ENCODE results near the gene DYRK1B. TPM values are rescaled to one million over a fixed set of nuclear protein-coding genes. Genes with fewer than 3 reads are reported as not detected.

The DYRK1B gene
- total and polyA plus RNA-seq, 2 donors (not counting 1 experiment from before 2014, with no cell fraction given), result 7.7 to 12.2 TPM

DNA sequence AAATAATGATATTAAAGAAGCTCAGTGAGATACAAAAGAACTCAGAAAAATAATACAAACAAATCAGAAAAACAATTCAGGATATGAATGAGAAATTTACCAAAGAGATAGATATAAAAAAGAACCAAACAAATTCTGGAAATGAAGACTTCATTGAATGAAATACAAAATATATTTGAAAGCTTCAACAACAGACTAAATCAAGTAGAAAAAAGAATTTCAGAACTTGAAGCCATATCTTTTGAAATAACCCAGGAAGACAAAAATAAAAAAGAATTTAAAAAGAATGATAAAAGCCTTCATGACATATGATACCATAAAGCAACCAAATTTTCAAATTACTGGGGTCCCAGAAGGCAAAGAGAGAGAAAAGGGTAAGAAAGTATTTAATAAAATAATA is 45.7 kb downstream of the DYRK1B start:
- Histone ChIP-seq H3K79me2 (ENCODE audit: control insufficient read depth, insufficient read depth, low read length) (no peaks in the 10 kb centered on the region), H3K4me1 (ENCODE audit: control insufficient read depth, extremely low read depth, insufficient read depth, low read length) (no peaks in the 10 kb centered on the region), H4K20me1 (ENCODE audit: control insufficient read depth, extremely low read depth, insufficient read depth, low read length) (no peaks in the 10 kb centered on the region), H3K4me3 (replicated peaks in 1 of 4; ENCODE audit: control extremely low read depth in 1 of 4, insufficient read depth in 1 of 4, low read depth in 3 of 4, low read length in 4 of 4) (no peak overlapping the region), H3K27ac (ENCODE audit: insufficient read depth, low read length) (no peak overlapping the region), H3K9ac (ENCODE audit: insufficient read depth, low read length) (no peak overlapping the region), H3K36me3 (ENCODE audit: control insufficient read depth, insufficient read depth, low read length) (no peaks in the 10 kb centered on the region), H3K4me2 (ENCODE audit: extremely low read depth, insufficient read depth, low read length) (no peak overlapping the region), H2AFZ (ENCODE audit: low read length) (no peak overlapping the region), H3K27me3 (ENCODE audit: control insufficient read depth, insufficient read depth, low read length) (no peaks in the 10 kb centered on the region), H3K9me3 (ENCODE audit: control insufficient read depth, insufficient read depth, low read depth, low read length) (no peaks in the 10 kb centered on the region)
- DNase-seq (ENCODE audit: low read depth in 2 of 2), result no peak
- TF ChIP-seq, protein P1, sequence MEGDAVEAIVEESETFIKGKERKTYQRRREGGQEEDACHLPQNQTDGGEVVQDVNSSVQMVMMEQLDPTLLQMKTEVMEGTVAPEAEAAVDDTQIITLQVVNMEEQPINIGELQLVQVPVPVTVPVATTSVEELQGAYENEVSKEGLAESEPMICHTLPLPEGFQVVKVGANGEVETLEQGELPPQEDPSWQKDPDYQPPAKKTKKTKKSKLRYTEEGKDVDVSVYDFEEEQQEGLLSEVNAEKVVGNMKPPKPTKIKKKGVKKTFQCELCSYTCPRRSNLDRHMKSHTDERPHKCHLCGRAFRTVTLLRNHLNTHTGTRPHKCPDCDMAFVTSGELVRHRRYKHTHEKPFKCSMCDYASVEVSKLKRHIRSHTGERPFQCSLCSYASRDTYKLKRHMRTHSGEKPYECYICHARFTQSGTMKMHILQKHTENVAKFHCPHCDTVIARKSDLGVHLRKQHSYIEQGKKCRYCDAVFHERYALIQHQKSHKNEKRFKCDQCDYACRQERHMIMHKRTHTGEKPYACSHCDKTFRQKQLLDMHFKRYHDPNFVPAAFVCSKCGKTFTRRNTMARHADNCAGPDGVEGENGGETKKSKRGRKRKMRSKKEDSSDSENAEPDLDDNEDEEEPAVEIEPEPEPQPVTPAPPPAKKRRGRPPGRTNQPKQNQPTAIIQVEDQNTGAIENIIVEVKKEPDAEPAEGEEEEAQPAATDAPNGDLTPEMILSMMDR (conservative IDR thresholded peaks at IDR 0.05 in 1 of 2, IDR thresholded peaks at IDR 0.05 in 1 of 2; ENCODE audit: low read depth in 1 of 2, low read length in 2 of 2), result no peak
- no peak for TF ChIP-seq EZH2 (IDR thresholded peaks at IDR 0.05; ENCODE audit: low read length, missing control alignments)

- Histone ChIP-seq H3K27ac (ENCODE audit: insufficient read depth, low read length) (no peak overlapping the region), H3K79me2 (ENCODE audit: control insufficient read depth, insufficient read depth, low read length) (no peaks in the 10 kb centered on the region), H3K9me3 (ENCODE audit: control insufficient read depth, insufficient read depth, low read depth, low read length) (no peaks in the 10 kb centered on the region), H3K4me1 (ENCODE audit: control insufficient read depth, extremely low read depth, insufficient read depth, low read length) (no peaks in the 10 kb centered on the region), H3K9ac (ENCODE audit: insufficient read depth, low read length) (no peak overlapping the region), H3K27me3 (ENCODE audit: control insufficient read depth, insufficient read depth, low read length) (no peaks in the 10 kb centered on the region), H3K4me2 (ENCODE audit: extremely low read depth, insufficient read depth, low read length) (no peak overlapping the region), H3K4me3 (replicated peaks in 1 of 4; ENCODE audit: control extremely low read depth in 1 of 4, insufficient read depth in 1 of 4, low read depth in 3 of 4, low read length in 4 of 4) (no peak overlapping the region), H4K20me1 (ENCODE audit: control insufficient read depth, extremely low read depth, insufficient read depth, low read length) (no peaks in the 10 kb centered on the region), H3K36me3 (ENCODE audit: control insufficient read depth, insufficient read depth, low read length) (no peaks in the 10 kb centered on the region), H2AFZ (ENCODE audit: low read length) (no peak overlapping the region)
- no peak for DNase-seq (ENCODE audit: low read depth in 2 of 2)
- TF ChIP-seq, protein P1 (conservative IDR thresholded peaks at IDR 0.05 in 1 of 2, IDR thresholded peaks at IDR 0.05 in 1 of 2; ENCODE audit: low read depth in 1 of 2, low read length in 2 of 2), result no peak
- TF ChIP-seq EZH2 (IDR thresholded peaks at IDR 0.05; ENCODE audit: low read length, missing control alignments), result no peak
Observed at GRCh38 chr19:39780894-39781293, 53.1 kb downstream of the DYRK1B start.

- H3K4me3 ChIP-seq (replicated peaks in 1 of 4; ENCODE audit: control extremely low read depth in 1 of 4, insufficient read depth in 1 of 4, low read depth in 3 of 4, low read length in 4 of 4), result no peak within 1 kb of the TSS
- H3K4me2 ChIP-seq (ENCODE audit: extremely low read depth, insufficient read depth, low read length), result no peak within 1 kb of the TSS
- H3K27me3 ChIP-seq (ENCODE audit: control insufficient read depth, insufficient read depth, low read length), result no peaks in the 10 kb centered on the region
- H3K36me3 ChIP-seq (ENCODE audit: control insufficient read depth, insufficient read depth, low read length), result no peaks in the 10 kb centered on the region
- no peaks in the 10 kb centered on the region for H3K4me1 ChIP-seq (ENCODE audit: control insufficient read depth, extremely low read depth, insufficient read depth, low read length)
- H3K9ac ChIP-seq (ENCODE audit: insufficient read depth, low read length), result no peak within 1 kb of the TSS
- no peak for TF ChIP-seq EZH2 (IDR thresholded peaks at IDR 0.05; ENCODE audit: low read length, missing control alignments)
- H3K79me2 ChIP-seq (ENCODE audit: control insufficient read depth, insufficient read depth, low read length), result no peaks in the 10 kb centered on the region
- no peak for DNase-seq (ENCODE audit: low read depth in 2 of 2)
- H4K20me1 ChIP-seq (ENCODE audit: control insufficient read depth, extremely low read depth, insufficient read depth, low read length), result no peaks in the 10 kb centered on the region
- H3K9me3 ChIP-seq (ENCODE audit: control insufficient read depth, insufficient read depth, low read depth, low read length), result no peaks in the 10 kb centered on the region
- no peak within 1 kb of the TSS for H3K27ac ChIP-seq (ENCODE audit: insufficient read depth, low read length)
- H2AFZ ChIP-seq (ENCODE audit: low read length), result no peak within 1 kb of the TSS
Observed at GRCh38 chr19:39778763-39779162, 55.2 kb downstream of the DYRK1B start, which contains the start of gene LEUTX. LEUTX (plus strand) TSS chr19:39778854; CDS start chr19:39778921, 67 bp downstream.

Other genes starting within 250 kb of the DYRK1B start
- not detected in 2 replicates for gene LGALS13, start 231.6 kb downstream of the DYRK1B start, total RNA-seq
- not detected in 2 replicates for gene LGALS13, start 231.6 kb downstream of the DYRK1B start, polyA plus RNA-seq
- gene LGALS16, start 178.2 kb downstream of the DYRK1B start, total RNA-seq, result not detected in 2 replicates
- not detected in 2 replicates for gene LGALS16, start 178.2 kb downstream of the DYRK1B start, polyA plus RNA-seq
- gene LGALS14, start 129.7 kb downstream of the DYRK1B start, total RNA-seq, result not detected in 2 replicates
- not detected in 2 replicates for gene LGALS14, start 129.7 kb downstream of the DYRK1B start, polyA plus RNA-seq
- gene CLC, start 96.1 kb downstream of the DYRK1B start, total RNA-seq, result not detected in 2 replicates
- gene CLC, start 96.1 kb downstream of the DYRK1B start, polyA plus RNA-seq, result not detected in 2 replicates
- not detected in 2 replicates for gene LEUTX, start 55.3 kb downstream of the DYRK1B start, total RNA-seq
- gene LEUTX, start 55.3 kb downstream of the DYRK1B start, polyA plus RNA-seq, result not detected in 2 replicates
- 127 and 137 TPM in 2 replicates for gene FBL, start 12.2 kb upstream of the DYRK1B start, total RNA-seq
- 177 and 320 TPM in 2 replicates for gene FBL, start 12.2 kb upstream of the DYRK1B start, polyA plus RNA-seq
- gene FCGBP, start 100.5 kb upstream of the DYRK1B start, total RNA-seq, result 0.33 and 0.51 TPM in 2 replicates
- gene FCGBP, start 100.5 kb upstream of the DYRK1B start, polyA plus RNA-seq, result 0.01 and 0.02 TPM in 2 replicates
- gene PSMC4, start 137.0 kb upstream of the DYRK1B start, total RNA-seq, result 65.2 and 75.1 TPM in 2 replicates
- gene PSMC4, start 137.0 kb upstream of the DYRK1B start, polyA plus RNA-seq, result 76.0 and 113 TPM in 2 replicates
- gene ZNF546, start 162.9 kb upstream of the DYRK1B start, total RNA-seq, result 10.5 and 15.7 TPM in 2 replicates
- gene ZNF546, start 162.9 kb upstream of the DYRK1B start, polyA plus RNA-seq, result 1.0 and 1.6 TPM in 2 replicates
- gene ZNF780B, start 222.1 kb upstream of the DYRK1B start, total RNA-seq, result 17.2 and 20.8 TPM in 2 replicates
- gene ZNF780B, start 222.1 kb upstream of the DYRK1B start, polyA plus RNA-seq, result 8.9 TPM in 2 replicates